GM21447 (cell line): Measurements from ENCODE around the gene INO80B.
"Not testable (repeated sequence)": the region's sequence is repeated elsewhere in the genome, so short reads cannot be mapped to it uniquely, and the experiment has no call there.

ENCODE experiments used
- ATAC-seq: cut with Tn5 transposase; IDR thresholded peaks from one replicate; pipeline ENCODE4 v1.9.1; 2021; ENCODE audit not compliant: unreplicated experiment

Gene INO80B

DNA sequence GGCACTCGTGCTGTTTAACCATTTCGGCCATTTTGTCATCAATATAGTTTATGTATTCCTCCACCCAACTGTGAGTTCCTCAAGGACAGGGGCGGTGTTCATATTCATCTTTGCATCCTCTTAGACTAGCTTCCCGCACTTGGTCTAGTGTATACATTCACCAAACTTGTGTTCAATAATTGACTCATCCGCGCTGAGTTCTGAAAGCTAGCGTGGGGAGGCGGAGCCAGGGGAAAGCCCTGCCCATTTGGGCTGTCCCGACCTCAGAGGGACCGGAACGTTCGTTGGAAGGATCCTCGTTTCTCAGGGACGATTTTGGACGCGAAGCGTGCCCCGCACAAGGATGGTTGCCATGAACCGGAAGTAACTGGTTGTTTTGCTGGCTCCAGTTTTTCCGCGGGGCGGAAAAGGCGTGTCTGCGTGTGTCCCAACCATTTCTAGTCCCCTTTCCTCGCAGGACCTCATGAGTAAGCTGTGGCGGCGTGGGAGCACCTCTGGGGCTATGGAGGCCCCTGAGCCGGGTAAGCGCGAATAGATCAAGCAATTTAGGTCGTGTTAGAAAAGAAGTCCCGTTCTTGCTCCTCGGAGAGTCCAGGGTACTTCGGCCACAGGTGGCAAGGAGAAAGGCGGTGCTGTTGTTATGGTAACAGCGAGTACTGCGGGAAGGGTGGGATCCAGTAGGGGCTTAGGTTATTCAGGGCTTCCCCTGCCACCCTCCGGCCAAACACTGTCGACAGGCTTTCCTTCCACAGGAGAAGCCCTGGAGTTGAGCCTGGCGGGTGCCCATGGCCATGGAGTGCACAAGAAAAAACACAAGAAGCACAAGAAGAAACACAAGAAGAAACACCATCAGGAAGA lies at the start of gene INO80B:
TSS of gene INO80B (plus strand) at position 434 of the 858 bp plus-strand sequence. CDS start at position 464, 30 bp downstream.
- peak; percentile 38 for ATAC-seq

DNA sequence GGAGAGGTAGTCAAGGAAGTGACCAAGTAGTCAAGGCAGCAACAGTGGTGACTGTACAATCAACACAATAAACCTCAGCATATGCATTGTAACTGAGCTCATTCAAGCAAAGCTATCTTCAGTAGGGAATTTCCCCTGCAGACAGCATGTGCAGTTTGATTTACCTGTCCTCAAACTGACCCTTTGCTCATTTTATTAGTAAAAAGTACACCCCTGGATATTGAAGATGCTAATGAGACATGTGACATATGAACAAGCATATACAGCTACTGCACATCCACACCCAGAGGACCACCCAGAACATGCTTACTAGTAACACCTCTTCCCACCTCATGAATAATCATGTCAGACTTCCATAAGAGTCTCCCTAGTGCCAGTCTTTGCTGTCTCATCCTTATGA lies 48.9 kb upstream of the INO80B start:
- ATAC-seq: no peak

DNA sequence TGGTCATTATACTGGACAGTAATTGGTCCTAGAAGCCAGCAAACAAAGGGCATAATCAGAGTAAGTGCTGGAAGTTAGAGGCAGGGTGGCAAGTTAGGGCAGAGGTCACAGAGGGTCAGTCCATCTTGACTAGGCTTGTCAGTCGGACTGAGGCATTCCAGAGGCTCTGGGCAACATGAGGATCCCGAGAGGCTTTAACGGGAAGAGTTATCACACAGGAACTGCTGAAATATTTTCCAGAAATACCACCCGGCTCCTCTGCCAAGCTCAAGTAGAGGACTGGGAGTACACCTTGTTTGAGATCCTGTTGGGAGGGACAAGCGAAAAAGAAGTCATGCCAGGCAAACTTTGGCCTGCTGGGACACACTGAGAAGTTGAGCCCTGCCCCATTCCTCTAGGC lies 47.2 kb upstream of the INO80B start:
- ATAC-seq: no peak

DNA sequence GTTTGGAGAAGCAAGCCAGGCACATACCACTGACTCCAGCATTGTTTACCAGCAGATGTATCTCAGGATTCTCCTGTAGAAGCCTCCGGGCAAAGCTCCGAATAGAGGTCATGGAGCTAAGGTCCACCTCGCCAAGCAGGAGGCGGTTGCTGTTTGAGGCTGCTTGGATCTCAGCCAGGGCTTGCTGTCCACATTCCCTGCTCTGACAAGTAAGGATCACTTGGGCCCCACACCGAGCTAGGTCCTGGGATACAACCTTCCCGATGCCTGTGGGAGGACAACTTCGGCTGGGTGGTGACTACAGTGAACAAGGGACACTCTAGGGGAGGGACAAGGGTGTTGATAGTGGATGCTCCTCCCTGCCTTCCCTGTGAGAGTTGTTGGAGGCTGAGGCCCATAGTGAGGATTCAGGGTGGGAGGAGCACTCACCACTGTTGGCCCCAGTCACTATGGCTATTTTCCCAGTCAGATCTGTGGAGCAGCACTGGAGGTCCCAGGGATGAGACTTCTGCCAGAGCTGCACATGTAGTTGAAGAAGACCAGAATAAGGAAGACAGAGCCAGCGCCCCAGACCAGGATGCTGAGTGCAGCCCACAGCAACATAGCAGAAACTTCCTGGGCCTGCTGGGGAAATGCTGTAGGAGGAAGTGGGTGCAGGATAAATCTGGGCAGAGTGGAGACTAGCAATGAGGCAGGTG lies 41.7 kb upstream of the INO80B start:
- ATAC-seq: no peak

DNA sequence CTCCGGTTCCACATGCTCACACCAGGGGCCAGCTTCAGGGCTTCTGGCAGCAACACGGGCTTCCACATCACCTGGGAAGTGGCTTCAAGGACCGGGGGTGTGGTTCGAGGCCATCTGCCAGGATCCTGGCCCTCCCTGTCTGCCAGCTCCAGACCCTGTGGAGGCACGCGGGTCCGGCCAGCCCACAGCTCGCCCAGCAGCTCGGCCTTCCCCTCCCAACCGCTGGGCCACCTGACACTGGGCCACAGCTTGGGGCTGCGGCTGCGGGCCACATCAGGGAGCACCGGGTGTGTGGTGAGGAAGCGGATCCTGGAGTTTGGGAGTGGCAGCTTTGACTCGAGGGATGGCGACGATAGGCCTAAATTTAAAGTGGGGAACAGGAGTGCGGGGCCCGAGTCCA lies 40.4 kb upstream of the INO80B start:
- no peak for ATAC-seq

DNA sequence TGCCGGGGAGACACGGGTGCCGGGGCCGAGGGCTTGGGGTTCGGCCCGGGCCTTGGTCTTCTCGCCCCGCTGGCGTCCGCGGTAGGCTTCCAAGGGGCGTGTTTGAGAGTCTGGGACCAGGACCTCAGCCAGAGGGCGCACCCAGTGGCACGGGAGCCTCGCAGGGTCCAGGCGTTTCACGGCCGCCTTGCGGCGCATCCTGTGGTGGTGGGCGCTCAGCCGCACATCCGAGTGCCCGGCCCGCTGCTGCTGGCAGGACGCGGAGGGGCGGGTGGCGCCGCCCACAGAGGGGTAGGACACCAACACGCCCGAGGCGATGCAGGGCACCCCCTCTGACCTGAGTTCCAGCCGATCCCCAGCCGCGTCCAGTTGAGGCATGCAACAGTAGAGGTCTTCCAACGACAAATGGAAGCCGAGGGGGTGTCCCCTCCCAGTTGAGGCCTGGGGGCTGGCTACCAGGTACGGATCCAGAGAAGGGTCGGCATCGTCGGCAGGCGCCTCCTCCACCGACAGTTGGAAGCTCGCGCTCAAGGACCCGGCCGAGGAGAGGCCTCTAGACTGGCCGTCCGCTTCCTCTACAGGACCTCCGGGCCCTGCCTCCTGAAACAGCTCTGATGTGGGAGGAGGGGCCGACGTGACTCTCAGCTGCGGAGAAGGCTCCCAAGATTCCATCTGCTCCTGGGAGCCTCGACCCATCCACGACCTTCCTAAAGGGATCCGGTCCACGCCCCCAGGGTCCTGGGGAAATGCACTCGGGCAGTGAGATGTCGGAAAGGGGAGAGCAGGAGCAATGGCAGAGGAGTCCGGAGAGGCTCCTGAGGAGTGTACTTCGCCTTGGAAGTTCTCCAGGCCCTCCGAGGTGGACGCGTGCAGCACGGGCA lies 39.8 kb upstream of the INO80B start:
- peak; percentile 47 for ATAC-seq

DNA sequence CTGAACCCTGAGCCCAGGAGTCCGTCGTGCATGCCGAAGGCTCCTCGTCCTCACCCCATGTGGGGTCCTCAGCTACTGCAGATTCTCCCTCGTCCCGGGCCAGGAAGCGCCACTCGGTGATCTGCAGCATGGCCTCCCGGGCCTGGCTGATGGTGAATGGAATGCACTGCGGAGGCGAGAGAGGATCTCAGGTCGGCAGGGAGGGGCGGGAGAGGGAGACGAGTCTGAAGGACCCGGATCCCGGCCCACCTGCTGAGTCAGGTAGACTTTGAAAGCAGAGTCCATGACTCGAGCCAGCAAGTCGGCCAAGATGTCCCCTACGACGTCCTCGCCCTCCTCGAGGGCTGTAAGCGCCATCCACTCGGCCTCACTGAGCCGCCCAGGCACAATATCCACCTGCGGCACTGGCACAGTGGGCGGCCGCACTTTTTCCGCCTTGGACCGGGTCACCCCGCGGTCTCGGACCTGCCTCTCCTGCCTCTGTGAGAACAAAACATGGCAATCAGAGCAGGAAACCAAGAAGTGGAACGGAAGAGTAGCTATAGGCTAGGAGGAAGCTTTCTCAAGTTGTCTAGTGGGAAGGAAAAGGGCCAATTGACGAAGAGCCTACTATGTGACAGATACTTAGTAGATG lies 39.0 kb upstream of the INO80B start:
- ATAC-seq: no peak

DNA sequence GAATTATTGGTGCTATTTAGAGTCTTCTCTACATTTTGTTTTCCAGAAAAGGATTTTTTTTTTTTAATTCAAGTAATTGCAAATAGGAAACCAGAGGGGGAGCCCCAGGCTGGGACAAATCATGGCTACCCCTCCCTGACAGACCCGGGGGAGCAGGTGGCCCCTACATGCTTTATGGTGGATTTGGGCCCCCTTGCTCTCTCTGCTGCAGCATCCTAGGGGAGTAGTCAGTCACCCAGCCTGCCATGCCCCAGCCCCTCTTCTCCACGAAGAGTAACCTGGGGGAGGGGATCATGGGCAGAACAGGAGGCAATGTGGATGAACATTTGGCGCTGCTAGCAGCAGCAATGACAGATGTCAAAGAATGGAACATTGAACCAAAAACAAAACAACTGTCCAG lies 38.1 kb upstream of the INO80B start:
- ATAC-seq: no peak

DNA sequence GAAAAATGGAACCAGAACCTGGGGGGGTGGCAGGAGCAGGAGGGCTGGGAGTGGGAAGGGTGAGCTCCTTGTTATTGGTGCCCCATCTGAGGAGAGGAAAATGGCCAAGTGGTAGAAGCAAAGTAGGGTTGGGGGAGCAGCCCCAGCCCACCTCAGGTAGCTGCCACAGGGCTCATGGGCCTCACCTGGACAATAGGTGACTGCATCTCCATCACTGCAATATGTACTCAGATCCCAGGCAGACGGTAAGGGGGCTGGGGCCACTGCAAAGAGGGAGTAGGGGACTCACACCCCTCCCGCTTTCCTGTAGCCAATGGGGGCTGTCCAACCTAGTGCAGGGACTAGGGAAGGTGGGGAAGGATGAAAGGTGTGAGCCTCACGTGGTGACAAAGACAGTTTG lies 37.7 kb upstream of the INO80B start:
- ATAC-seq: no peak

DNA sequence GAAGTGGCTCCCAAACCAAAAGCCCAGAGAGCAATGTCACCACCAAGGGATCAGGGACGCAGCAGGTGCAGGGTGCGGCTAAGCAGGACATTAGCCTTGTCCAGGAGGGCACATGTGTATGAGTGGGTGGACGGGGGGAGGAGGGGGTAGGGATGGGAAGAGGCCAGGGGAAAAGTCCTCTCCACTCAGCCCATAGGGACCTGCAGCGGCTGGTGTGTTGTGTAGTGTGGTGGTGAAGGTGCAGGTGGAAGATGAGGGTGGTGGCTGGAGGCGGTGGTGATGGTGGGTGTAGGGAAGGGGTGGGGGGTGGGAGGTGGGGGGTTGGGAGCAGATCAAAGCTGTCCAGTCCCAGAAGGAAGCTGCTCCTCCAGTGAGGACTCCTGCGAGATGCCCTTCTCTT lies 37.1 kb upstream of the INO80B start:
- ATAC-seq: no peak

DNA sequence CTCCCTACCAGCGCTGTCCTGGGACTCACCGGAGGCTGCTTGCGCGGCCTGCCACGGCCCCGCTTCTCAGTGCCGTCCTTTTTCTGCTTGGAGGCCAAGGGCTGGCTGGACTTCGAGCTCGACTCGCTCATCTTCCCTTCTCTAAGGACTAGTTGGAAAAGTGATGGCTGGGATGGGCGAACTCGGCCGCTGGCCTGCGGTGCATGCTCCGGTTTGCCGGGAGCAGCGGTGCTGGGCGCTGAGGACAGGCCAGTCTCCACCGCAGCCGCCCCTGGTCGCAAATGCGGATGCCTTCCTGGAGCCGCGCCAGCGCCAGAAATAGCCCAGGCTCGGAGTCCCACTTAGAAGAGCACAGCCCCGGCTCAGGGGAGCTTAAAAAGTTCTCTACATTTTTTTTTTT lies 36.6 kb upstream of the INO80B start:
- no peak for ATAC-seq

DNA sequence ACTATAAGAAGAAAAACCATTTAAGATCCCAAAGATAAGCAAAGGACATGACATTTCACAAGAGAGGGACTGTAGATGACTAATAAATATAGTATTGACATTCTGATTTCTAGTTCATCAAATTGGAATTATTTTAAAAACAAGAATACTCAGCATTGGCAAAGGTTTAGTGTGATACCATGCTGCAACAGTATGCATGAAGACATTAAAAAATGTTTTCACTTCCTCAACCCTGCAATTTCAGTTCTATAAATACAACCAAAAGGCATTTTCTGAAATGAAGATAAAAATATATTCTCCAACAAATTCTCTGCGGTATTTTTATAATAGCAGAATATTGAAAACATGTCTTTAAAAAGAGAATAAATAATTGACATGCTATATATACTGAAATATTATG lies 35.5 kb upstream of the INO80B start:
- ATAC-seq: no peak

DNA sequence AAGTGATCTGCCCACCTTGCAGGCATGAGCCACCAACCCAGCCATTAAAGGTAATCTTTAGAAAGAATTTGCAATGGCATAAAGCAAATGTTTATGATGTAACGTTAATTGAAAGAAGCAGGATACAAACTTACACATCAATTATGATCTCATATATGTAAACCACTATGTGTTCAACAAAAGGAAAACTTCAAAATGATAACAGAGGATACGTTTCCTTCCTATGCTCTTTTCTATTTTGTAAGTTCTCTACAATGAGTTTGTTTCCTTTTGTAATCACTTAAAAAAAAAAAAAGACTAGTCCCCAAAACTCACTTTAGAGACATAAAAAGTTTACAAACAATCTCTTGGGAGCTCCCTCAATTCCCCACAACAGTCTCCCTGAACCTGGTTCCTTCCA lies 34.9 kb upstream of the INO80B start:
- ATAC-seq: no peak

DNA sequence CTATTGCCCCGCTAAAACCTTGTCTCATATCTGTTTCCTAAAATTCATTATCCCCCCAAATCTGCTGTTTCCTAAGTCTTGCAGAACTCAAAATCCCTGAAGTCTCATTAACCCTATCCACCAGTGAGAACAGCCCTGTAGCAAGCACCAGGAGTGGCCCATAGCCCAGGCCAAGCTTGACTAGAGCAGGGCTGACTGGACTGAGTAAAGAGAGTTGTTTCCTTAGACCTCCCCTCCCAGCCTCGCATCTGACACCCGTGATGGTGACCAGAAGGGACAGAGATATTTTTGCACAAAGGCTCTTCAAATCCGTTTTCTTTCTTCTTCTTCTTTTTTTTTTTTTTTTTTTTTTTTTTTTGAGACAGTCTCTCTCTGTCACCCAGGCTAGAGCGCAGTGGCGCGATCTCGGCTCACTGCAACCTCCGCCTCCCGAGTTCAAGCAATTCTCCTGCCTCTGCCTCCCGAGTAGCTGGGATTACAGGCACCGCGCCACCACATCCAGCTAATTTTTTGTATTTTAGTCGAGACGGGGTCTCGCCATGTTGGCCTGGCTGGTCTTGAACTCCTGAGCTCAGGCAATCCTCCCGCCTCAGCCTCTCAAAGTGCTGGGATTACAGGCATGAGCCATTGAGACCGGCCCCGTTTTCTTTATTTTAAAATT lies 34.3 kb upstream of the INO80B start:
- ATAC-seq: not testable (repeated sequence)

DNA sequence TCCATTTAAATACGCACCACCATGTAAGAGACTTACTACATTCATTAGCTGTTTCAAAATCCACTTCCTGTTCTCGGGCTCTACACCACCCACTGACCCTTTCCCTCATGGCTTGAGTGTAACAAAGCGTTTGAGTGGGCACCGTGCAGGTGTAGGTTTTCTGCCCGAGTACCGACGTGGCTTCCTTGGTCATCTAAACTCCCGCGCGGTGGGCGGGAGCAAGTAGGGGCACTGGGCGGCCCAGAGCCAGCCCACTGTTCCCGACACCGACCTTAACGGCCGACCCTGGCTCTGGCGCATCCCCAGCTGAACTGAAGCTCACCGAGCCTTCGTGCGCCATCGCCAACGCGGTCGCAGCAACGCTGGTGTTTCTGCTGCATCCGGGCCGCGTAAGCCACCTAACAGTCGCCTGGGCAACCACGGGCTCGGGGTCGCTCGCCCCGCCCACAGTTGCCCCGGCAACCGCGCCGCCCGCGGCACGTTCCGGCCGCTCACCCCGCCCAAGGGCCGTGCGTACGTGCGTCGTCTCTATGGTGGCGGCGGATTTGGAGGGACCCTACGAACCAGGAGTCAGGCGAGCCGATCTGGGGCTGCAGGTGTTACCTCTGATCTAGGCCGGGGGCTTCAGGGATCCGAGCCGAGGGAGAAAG lies 33.5 kb upstream of the INO80B start, which contains the start of the genes C2orf81 and WDR54:
TSS of gene C2orf81 (minus strand) at position 399 of the 650 bp plus-strand sequence. CDS start at position 340, 59 bp downstream.
TSS of gene WDR54 (plus strand) at position 510 of the 650 bp plus-strand sequence. CDS start 424 bp downstream, outside the sequence.
- peak; percentile 86 for ATAC-seq

DNA sequence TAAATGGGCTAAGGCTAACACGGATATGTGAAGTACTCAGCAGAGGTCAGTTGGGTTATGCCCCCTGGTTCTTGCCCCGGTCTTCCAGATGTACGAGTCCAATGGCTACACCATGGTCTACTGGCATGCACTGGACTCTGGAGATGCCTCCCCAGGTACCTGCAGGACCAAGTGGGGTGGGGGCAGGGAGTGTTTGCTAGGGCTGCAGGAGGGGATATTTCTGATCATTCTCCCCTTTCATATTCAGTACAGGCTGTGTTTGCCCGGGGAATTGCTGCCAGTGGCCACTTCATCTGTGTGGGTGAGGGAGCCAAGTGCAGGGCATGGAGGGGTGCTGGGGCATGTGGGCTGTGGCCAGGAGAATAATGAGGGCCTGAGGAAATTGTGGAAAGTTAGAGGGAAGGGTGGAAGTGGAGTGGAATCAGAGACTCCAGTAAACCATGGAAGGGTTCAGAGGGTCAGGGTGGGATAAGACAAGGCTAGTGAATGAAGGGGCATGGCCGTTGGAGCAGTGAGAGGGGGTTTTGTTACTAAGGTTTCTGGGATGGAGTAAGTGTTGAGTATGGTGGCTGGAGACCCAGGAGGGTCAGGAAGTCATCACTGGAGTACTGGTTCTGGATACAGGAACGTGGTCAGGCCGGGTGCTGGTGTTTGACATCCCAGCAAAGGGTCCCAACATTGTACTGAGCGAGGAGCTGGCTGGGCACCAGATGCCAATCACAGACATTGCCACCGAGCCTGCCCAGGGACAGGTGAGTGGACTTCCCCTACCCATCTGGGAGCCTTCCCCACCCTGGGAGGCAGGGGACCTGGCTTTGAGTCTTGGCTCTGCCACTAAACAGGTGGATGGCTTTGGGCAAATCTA lies 31.4 kb upstream of the INO80B start:
- ATAC-seq: no peak

DNA sequence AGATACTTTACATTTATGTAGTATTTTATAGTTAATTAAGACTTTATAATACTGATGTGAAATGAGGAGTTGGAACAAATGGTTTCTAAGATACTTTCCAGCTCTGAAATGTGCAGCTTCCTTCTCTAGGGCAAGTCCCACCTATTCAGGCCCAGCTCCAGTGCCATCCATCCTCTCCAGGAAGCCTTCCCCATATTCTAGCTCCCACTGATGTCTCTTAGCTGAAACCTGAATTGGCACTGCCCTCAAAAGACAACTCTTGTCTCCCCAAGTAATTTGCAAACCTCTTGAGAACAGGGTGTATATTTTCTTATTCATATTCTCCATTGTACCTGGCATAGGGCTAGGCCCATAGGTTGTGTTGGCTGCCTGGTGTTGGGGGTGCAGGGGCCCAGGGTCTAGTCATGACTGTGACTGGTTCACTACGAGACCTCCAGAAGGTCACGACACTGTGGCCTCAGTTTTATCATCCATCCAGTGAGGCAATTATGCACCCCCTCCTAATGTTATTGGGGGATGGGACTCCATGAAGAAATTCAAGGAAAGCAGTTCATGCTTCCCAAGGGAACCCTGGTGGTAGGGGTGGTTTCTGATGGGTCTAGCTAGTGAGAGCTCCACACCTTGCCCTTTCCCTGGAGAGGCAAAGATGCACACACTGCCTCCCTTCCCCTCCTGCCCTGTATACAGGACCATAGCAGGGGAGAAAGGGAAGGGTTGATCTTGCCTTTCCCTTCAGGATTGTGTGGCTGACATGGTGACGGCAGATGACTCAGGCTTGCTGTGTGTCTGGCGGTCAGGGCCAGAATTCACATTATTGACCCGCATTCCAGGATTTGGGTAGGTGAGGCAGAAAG lies 30.5 kb upstream of the INO80B start:
- ATAC-seq: no peak

DNA sequence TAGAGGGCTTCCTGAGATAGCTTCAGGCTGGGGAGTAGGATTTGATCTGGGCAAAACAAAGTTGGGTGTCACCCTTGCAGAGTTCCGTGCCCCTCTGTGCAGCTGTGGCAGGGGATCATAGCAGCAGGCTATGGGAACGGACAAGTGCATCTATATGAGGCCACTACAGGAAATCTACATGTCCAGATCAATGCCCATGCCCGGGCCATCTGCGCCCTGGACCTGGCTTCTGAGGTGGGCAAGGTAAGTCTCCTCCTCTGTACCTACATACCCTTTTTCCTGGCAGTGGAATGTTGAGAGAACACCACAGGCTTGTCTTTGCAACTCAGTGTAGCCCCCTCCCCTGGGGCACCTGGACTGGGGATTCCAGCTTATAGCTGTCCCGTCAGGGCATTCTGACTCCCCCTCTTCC lies 29.9 kb upstream of the INO80B start:
- ATAC-seq: no peak
